CD4-positive, CD25-positive, alpha-beta regulatory T cell (primary cell): ENCODE measurements around the gene NCAPD2. TPM values are rescaled to one million over a fixed set of nuclear protein-coding genes. Genes with fewer than 3 reads are reported as not detected.
A peak's percentile ranks its signal among the peaks of the same experiment; 100 is the strongest.
"Not testable (repeated sequence)": the region's sequence is repeated elsewhere in the genome, so short reads cannot be mapped to it uniquely, and the experiment has no call there.

Experiments used
- ATAC-seq, 2 donors: fragments of 150-1000 bp; cut with Tn5 transposase; one replicate each; pipeline ENCODE4 v1.10.0; 2021; ENCODE audit warnings: low read depth in 2 of 2, moderate number of reproducible peaks in 2 of 2, moderate library complexity in 1 of 2
- DNase-seq, 3 donors: peaks; one replicate each; pipeline versions ENCODE4 v3.0.0 to v3.0.0-alpha.2; 2012 to 2022; ENCODE audit warnings: mixed read lengths in 1 of 3
- H3K27ac ChIP-seq: one replicate; pipeline ENCODE4 v1.7.0; 2013; ENCODE audit warnings: mild to moderate bottlenecking, low read length; ENCODE audit not compliant: insufficient read depth, poor library complexity, severe bottlenecking
- H3K27me3 ChIP-seq: one replicate; pipeline ENCODE4 v1.7.0; 2013; ENCODE audit warnings: low read length; ENCODE audit not compliant: control insufficient read depth, insufficient read depth
- H3K36me3 ChIP-seq: one replicate; pipeline ENCODE4 v1.7.0; 2013; ENCODE audit warnings: mild to moderate bottlenecking, low read length, moderate library complexity; ENCODE audit not compliant: control insufficient read depth, insufficient read depth
- H3K4me1 ChIP-seq: 2 replicates; pipeline ENCODE4 v1.7.0; 2013; ENCODE audit warnings: mild to moderate bottlenecking, low read length; ENCODE audit not compliant: insufficient read depth, control insufficient read depth, poor library complexity, severe bottlenecking
- H3K4me3 ChIP-seq: one replicate; pipeline ENCODE4 v1.7.0; 2013; ENCODE audit warnings: low read depth, mild to moderate bottlenecking, low read length, moderate library complexity
- H3K9me3 ChIP-seq, 2 experiments: 1 replicate in 1 of 2; 2 replicates in 1 of 2; pipeline ENCODE4 v1.7.0; 2013; ENCODE audit warnings: low read length in 2 of 2, mild to moderate bottlenecking in 1 of 2, moderate library complexity in 1 of 2; ENCODE audit not compliant: control insufficient read depth in 2 of 2
- H3K27ac Mint-ChIP-seq, 3 donors: one replicate each; pipeline ENCODE4 v1.8.0; 2020 to 2022; ENCODE audit warnings: mild to moderate bottlenecking in 3 of 3, mixed read lengths in 3 of 3, moderate library complexity in 2 of 3
- H3K27me3 Mint-ChIP-seq: one replicate; pipeline ENCODE4 v1.8.0; 2022; ENCODE audit warnings: mild to moderate bottlenecking, mixed read lengths
- H3K36me3 Mint-ChIP-seq: one replicate; pipeline ENCODE4 v1.8.0; 2020; ENCODE audit warnings: mixed read lengths
- H3K4me1 Mint-ChIP-seq, 4 donors: one replicate each; pipeline ENCODE4 v1.8.0; 2020 to 2022; ENCODE audit warnings: mixed read lengths in 4 of 4, mild to moderate bottlenecking in 1 of 4
- H3K4me3 Mint-ChIP-seq, 4 donors: one replicate each; pipeline ENCODE4 v1.8.0; 2020 to 2022; ENCODE audit warnings: mild to moderate bottlenecking in 4 of 4, mixed read lengths in 4 of 4, moderate library complexity in 3 of 4
- H3K9me3 Mint-ChIP-seq, 7 donors: one replicate each; pipeline ENCODE4 v1.8.0; 2020 to 2022; ENCODE audit warnings: mixed read lengths in 7 of 7, mild to moderate bottlenecking in 3 of 7, moderate library complexity in 2 of 7
- polyA plus RNA-seq, 4 donors: library from polyadenylated mRNA; unstranded; fragments of 300-500 nt; fragmentation: Illumina TruSeq; gene quantifications; one replicate each; pipeline ENCODE4 v1.2.3, GENCODE V29; 2021
- total RNA-seq: library from RNA; stranded (reverse); gene quantifications from one replicate; pipeline ENCODE4 v1.2.3, GENCODE V29; 2022

Gene NCAPD2
- total and polyA plus RNA-seq, 5 donors from 2014 or later, result 21.5 to 32.8 (median 26.3) TPM

GRCh38 chr12:6537580-6538419 is 43.9 kb downstream of the NCAPD2 start:
- ATAC-seq, result peak in 1 of 2 donors; percentile 13
- peak overlapping the region; percentile 71 to 94 (median 85) for H3K4me3 Mint-ChIP-seq

GRCh38 chr12:6538420-6539313 is 44.8 kb downstream of the NCAPD2 start:
- Histone ChIP-seq H3K27me3 (no peaks in the 10 kb centered on the region), H3K27ac (peak overlapping the region; percentile 94), H3K36me3 (peaks cover 22% of the 10 kb centered on the region), H3K4me3 (no peak overlapping the region), H3K4me1 (peaks cover 68% of the 10 kb centered on the region), H3K9me3 (no peaks in the 10 kb centered on the region)
- Mint-ChIP-seq H3K4me3 (peak overlapping the region in 2 of 4 donors; percentile 35 to 93), H3K4me1 (peaks cover 10 to 74% (median 28%) of the 10 kb centered on the region in 4 donors), H3K36me3 (peaks cover 10% of the 10 kb centered on the region), H3K9me3 (no peaks in the 10 kb centered on the region), H3K27ac (peak overlapping the region; percentile 42 to 97 (median 74)), H3K27me3 (peaks cover 14% of the 10 kb centered on the region)
- DNase-seq (peak in 1 of 3 donors; percentile 20), ATAC-seq (no peak)

More at GRCh38 chr12:6537580-6538419, 43.9 kb downstream of the NCAPD2 start:
- peak; percentile 76 to 93 (median 86) for DNase-seq
- Mint-ChIP-seq H3K27ac (peak overlapping the region; percentile 10 to 99 (median 97)), H3K36me3 (peaks cover 10% of the 10 kb centered on the region), H3K4me1 (peaks cover 11 to 82% (median 33%) of the 10 kb centered on the region in 4 donors), H3K27me3 (peaks cover 14% of the 10 kb centered on the region)
- H3K4me1 ChIP-seq, result peaks cover 76% of the 10 kb centered on the region
- H3K36me3 ChIP-seq, result peaks cover 22% of the 10 kb centered on the region
- not testable (repeated sequence) for H3K4me3 ChIP-seq, H3K9me3 Mint-ChIP-seq, H3K27me3 ChIP-seq, H3K9me3 ChIP-seq
- peak overlapping the region; percentile 94 for H3K27ac ChIP-seq

- peak overlapping the region; percentile 6 for H3K27ac ChIP-seq
- DNase-seq (no peak), ATAC-seq (no peak)
- H3K4me3 Mint-ChIP-seq, result peak overlapping the region in 3 of 4 donors; percentile 35 to 80 (median 72)
- peaks cover 11% of the 10 kb centered on the region for H3K27me3 Mint-ChIP-seq
- peaks cover 10 to 70% (median 26%) of the 10 kb centered on the region in 4 donors for H3K4me1 Mint-ChIP-seq
- peak overlapping the region; percentile 42 to 87 (median 76) for H3K27ac Mint-ChIP-seq
- peaks cover 11% of the 10 kb centered on the region for H3K36me3 Mint-ChIP-seq
- H3K4me3 ChIP-seq, result no peak overlapping the region
- H3K9me3 ChIP-seq, result no peaks in the 10 kb centered on the region
- peaks cover 22% of the 10 kb centered on the region for H3K36me3 ChIP-seq
- no peaks in the 10 kb centered on the region for H3K9me3 Mint-ChIP-seq
- H3K4me1 ChIP-seq, result peaks cover 63% of the 10 kb centered on the region
- no peaks in the 10 kb centered on the region for H3K27me3 ChIP-seq
Observed at GRCh38 chr12:6539314-6539682, 45.4 kb downstream of the NCAPD2 start.

GRCh38 chr12:6539707-6540134 is 45.8 kb downstream of the NCAPD2 start:
- Mint-ChIP-seq H3K4me3 (peak overlapping the region in 3 of 4 donors; percentile 72 to 90 (median 80)), H3K27ac (peak overlapping the region; percentile 76 to 88 (median 87)), H3K36me3 (peaks cover 14% of the 10 kb centered on the region), H3K27me3 (peaks cover 10% of the 10 kb centered on the region), H3K9me3 (no peaks in the 10 kb centered on the region), H3K4me1 (peaks cover 10 to 70% (median 25%) of the 10 kb centered on the region in 4 donors)
- no peak for ATAC-seq
- Histone ChIP-seq H3K27me3 (no peaks in the 10 kb centered on the region), H3K9me3 (no peaks in the 10 kb centered on the region), H3K4me3 (no peak overlapping the region), H3K4me1 (peaks cover 63% of the 10 kb centered on the region), H3K36me3 (peaks cover 26% of the 10 kb centered on the region), H3K27ac (peak overlapping the region; percentile 53)
- no peak for DNase-seq

- Histone ChIP-seq H3K4me3 (no peak overlapping the region), H3K27ac (peak overlapping the region; percentile 53), H3K36me3 (peaks cover 26% of the 10 kb centered on the region), H3K27me3 (no peaks in the 10 kb centered on the region), H3K4me1 (peaks cover 59% of the 10 kb centered on the region), H3K9me3 (no peaks in the 10 kb centered on the region)
- DNase-seq (peak; percentile 34 to 64 (median 56)), ATAC-seq (peak; percentile 44 to 52)
- Mint-ChIP-seq H3K27me3 (peaks cover 10% of the 10 kb centered on the region), H3K36me3 (peaks cover 14% of the 10 kb centered on the region), H3K4me3 (peak overlapping the region; percentile 72 to 90 (median 81)), H3K27ac (peak overlapping the region; percentile 76 to 91 (median 87)), H3K4me1 (peaks cover 10 to 68% (median 25%) of the 10 kb centered on the region in 4 donors), H3K9me3 (no peaks in the 10 kb centered on the region)
Observed at GRCh38 chr12:6540181-6540877, 46.4 kb downstream of the NCAPD2 start.

- H3K4me3 Mint-ChIP-seq, result peak overlapping the region; percentile 21 to 82 (median 79)
- Histone ChIP-seq H3K36me3 (peaks cover 29% of the 10 kb centered on the region), H3K4me1 (peaks cover 46% of the 10 kb centered on the region), H3K27me3 (no peaks in the 10 kb centered on the region), H3K4me3 (no peak overlapping the region), H3K27ac (peak overlapping the region; percentile 1), H3K9me3 (no peaks in the 10 kb centered on the region)
- peaks cover 10 to 55% (median 21%) of the 10 kb centered on the region in 4 donors for H3K4me1 Mint-ChIP-seq
- DNase-seq, result no peak
- ATAC-seq, result no peak
- H3K27me3 Mint-ChIP-seq, result peaks cover 1% of the 10 kb centered on the region
- peak overlapping the region; percentile 61 to 93 (median 76) for H3K27ac Mint-ChIP-seq
- peaks cover 17% of the 10 kb centered on the region for H3K36me3 Mint-ChIP-seq
- H3K9me3 Mint-ChIP-seq, result no peaks in the 10 kb centered on the region
Observed at GRCh38 chr12:6541371-6542165, 47.7 kb downstream of the NCAPD2 start.
